ENCODE data around the gene TIGD2.
"Not testable (repeated sequence)": the region's sequence is repeated elsewhere in the genome, so short reads cannot be mapped to it uniquely, and the experiment has no call there.

The TIGD2 gene

DNA sequence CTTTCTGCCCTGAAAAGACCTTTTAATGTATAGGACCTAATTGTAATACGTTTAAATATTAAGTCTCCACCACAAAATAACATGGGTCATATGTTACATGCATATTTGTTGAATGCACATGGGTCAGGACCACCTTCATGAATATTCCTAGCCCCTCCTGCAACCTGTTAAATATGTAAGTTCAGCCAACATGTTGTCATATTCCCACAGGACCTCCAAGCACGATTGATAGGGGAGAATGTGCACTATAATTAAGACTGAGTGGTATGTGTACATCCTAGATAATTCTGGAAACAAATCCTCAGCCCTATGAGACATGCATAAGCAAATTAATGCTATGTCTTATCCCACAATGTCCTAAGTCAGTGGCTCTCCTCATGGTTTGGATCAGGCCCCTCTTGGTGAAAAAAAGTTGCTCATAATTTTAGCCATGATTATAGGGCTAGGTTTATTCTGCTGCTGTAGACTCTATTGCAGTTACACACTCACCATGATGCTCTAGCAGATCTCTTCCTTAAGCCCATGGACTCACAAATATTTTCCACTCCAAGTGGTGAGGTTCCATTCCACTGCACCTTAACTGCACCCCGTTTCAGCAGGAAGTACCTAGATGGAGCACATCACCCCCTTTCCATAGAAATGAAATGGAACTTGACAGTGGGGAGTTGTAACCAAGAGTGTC, 10.2 kb downstream of the TIGD2 start:
- no peaks in the 10 kb centered on the region for H3K9me3 ChIP-seq (ENCODE audit: control insufficient read depth, low read length)
- H3K4me3 ChIP-seq (ENCODE audit: low read length): no peak overlapping the region
- H3K4me1 ChIP-seq (ENCODE audit: control insufficient read depth, insufficient read depth, low read length): peaks cover 10% of the 10 kb centered on the region
- H3K36me3 ChIP-seq (ENCODE audit: control insufficient read depth, insufficient read depth, low read length): no peaks in the 10 kb centered on the region
- H3K27me3 ChIP-seq (ENCODE audit: control insufficient read depth, insufficient read depth, low read length): no peaks in the 10 kb centered on the region
- H3K9ac ChIP-seq (ENCODE audit: low read length): no peak overlapping the region

DNA sequence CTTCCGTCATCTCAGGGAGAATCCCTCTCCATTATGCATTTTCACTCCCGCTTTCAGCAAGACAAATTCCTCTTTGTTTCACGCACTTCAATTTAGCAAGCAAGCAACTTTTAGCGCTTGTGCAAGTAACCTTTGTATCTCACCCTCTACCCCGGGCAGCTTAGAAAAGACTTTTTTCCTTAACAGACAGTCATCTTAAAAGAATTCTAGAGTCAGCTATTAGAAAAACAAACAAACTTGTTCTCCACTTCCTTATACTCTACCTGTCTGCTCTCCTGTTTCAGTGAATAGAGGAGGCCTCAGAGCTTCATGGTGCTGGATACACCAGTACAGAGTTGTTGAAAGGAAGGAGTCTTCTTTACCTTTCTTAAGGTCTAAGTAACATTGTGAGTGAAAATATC, 12.1 kb downstream of the TIGD2 start:
- H3K36me3 ChIP-seq (ENCODE audit: control insufficient read depth, insufficient read depth, low read length): no peaks in the 10 kb centered on the region
- no peak overlapping the region for H3K4me3 ChIP-seq (ENCODE audit: low read length)
- no peaks in the 10 kb centered on the region for H3K27me3 ChIP-seq (ENCODE audit: control insufficient read depth, insufficient read depth, low read length)
- H3K9me3 ChIP-seq (ENCODE audit: control insufficient read depth, low read length): no peaks in the 10 kb centered on the region
- H3K9ac ChIP-seq (ENCODE audit: low read length): no peak overlapping the region
- peaks cover 10% of the 10 kb centered on the region for H3K4me1 ChIP-seq (ENCODE audit: control insufficient read depth, insufficient read depth, low read length)

DNA sequence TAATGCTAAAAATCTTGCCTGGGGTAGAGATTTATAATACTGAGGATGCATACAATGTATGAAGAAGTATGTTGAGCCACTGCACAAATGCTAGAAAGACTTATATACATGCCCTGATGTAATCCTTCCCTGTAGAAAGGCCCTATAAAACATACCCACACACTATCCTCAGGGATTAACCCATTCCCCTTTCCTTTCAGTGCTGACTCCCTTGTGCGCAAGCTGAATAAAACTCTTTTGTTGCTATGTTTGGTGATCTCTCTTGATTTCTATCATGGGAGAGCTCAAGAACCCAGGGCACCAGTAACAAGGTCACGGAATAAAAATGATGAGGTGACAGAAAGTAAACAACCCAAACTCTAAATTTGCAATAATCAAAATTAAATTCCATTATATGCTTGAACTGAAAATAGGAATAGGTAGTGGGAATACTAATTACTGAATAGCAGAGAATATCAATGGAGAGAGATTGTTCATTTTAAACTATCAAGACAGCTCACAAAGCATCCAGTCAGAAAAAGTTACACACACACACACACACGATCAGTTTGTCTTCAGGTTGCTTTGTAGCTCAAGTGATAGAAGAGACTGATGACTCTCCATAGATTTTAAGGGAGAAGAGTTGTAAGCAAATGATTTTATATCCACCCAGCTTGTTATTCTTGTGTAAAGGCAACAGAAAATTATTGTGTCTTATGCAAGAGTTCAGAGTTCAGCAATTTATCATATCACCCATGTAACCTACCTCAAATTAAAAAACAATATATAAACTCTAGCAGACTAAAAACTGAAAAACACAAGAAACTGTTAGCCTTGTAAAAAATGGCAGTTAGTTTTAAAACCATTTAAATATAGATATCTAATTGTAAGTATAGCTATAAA, 14.8 kb downstream of the TIGD2 start:
- Histone ChIP-seq H3K4me3 (ENCODE audit: low read length) (no peak overlapping the region), H3K9ac (ENCODE audit: low read length) (no peak overlapping the region), H3K9me3 (ENCODE audit: control insufficient read depth, low read length) (no peaks in the 10 kb centered on the region), H3K4me1 (ENCODE audit: control insufficient read depth, insufficient read depth, low read length) (peaks cover 10% of the 10 kb centered on the region), H3K36me3 (ENCODE audit: control insufficient read depth, insufficient read depth, low read length) (no peaks in the 10 kb centered on the region), H3K27me3 (ENCODE audit: control insufficient read depth, insufficient read depth, low read length) (no peaks in the 10 kb centered on the region)

DNA sequence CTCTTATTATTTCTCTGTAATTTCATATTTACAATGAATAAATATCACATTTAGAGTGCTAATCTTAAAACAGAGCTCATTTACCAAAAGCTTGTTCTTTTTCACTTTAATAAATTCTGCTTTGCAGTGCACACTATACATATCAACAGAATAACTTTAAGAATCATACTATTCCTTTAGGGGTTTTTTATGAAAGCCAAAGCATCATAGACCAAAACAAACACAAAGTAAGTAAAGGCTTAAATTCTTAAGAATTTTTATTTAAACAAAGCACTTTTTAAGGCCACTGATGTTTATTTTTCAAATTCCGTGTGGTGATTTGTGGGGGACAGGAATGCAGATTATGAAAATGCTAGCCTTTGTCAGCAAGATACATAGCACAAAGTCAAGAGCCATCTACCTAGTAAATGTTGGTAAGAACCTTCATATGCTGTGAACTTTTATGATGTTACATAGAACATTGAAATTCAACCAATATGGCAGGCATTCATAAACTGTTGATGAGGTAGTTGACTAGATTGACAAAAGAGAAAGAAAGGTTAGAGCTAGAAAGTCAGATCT, 17.8 kb downstream of the TIGD2 start:
- Histone ChIP-seq H3K36me3 (ENCODE audit: control insufficient read depth, insufficient read depth, low read length) (no peaks in the 10 kb centered on the region), H3K4me1 (ENCODE audit: control insufficient read depth, insufficient read depth, low read length) (no peaks in the 10 kb centered on the region), H3K9me3 (ENCODE audit: control insufficient read depth, low read length) (no peaks in the 10 kb centered on the region), H3K4me3 (ENCODE audit: low read length) (no peak overlapping the region), H3K27me3 (ENCODE audit: control insufficient read depth, insufficient read depth, low read length) (no peaks in the 10 kb centered on the region), H3K9ac (ENCODE audit: low read length) (no peak overlapping the region)

DNA sequence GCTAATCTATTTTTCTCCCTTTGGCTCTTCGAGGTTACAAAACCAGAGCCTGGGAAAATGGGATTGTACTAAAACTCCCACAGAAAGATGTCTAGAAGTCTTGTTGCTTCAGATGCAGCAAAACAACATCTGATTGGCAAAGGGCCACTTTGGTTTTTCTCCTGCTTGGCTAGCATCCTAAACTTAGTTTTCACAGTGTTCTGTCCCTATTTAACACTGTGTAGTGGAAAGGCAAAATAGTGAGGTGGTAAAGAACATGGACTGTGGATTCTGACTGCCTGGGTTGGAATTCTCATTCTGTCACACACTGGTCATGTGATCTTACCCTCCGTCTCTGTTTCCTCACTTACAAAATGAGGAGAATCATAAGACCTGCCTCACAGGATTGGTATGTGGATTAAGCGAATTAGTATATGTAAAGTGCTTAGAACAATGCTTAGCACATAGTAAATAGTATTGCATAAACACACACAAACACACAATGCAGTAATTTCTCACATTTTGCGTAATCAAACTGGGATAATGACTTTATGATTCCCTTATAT, 23.5 kb downstream of the TIGD2 start:
- Histone ChIP-seq H3K27me3 (ENCODE audit: control insufficient read depth, insufficient read depth, low read length) (no peaks in the 10 kb centered on the region), H3K4me1 (ENCODE audit: control insufficient read depth, insufficient read depth, low read length) (no peaks in the 10 kb centered on the region), H3K36me3 (ENCODE audit: control insufficient read depth, insufficient read depth, low read length) (no peaks in the 10 kb centered on the region), H3K4me3 (ENCODE audit: low read length) (no peak overlapping the region), H3K9me3 (ENCODE audit: control insufficient read depth, low read length) (no peaks in the 10 kb centered on the region), H3K9ac (ENCODE audit: low read length) (no peak overlapping the region)

DNA sequence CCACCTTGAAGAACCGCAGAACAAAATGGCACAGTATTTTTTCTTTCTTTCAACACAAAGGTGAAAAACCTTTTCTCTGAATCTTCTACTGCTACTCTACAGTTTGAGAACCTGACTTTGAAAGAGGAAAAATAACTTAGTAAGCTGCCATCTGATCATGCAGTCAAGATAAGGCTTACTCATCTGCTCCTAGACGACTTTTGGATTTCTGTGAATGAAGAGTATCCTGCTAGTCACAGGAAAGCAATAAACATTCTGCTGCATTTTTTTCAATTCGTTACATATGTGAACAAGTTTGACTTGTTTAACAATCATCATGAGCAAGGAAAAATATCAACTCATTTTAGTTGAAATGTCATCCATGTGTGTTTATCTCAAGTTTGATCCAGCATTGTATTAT, 25.2 kb downstream of the TIGD2 start:
- H3K27me3 ChIP-seq (ENCODE audit: control insufficient read depth, insufficient read depth, low read length): no peaks in the 10 kb centered on the region
- no peak overlapping the region for H3K4me3 ChIP-seq (ENCODE audit: low read length)
- H3K36me3 ChIP-seq (ENCODE audit: control insufficient read depth, insufficient read depth, low read length): no peaks in the 10 kb centered on the region
- no peaks in the 10 kb centered on the region for H3K4me1 ChIP-seq (ENCODE audit: control insufficient read depth, insufficient read depth, low read length)
- H3K9ac ChIP-seq (ENCODE audit: low read length): no peak overlapping the region
- H3K9me3 ChIP-seq (ENCODE audit: control insufficient read depth, low read length): no peaks in the 10 kb centered on the region

DNA sequence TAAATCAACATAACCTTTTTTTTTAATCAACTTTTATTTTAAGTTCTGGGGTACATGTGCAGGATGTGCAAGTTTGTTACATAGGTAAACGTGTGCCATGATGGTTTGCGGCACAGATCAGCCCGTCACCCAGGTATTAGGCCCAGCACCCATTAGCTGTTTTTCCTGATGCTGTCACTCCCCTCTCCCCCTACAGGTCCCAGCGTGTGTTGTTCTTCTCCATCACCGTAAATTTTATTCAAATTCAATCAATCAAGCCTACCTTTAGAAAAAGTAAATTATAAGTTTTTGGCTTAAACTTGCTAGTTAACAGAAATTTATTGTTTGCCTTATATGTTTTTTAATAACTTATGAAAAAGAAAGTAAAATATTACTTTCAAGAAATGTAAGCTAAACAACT, 25.9 kb downstream of the TIGD2 start:
- Histone ChIP-seq H3K9ac (ENCODE audit: low read length) (no peak overlapping the region), H3K9me3 (ENCODE audit: control insufficient read depth, low read length) (no peaks in the 10 kb centered on the region), H3K27me3 (ENCODE audit: control insufficient read depth, insufficient read depth, low read length) (no peaks in the 10 kb centered on the region), H3K4me3 (ENCODE audit: low read length) (no peak overlapping the region), H3K36me3 (ENCODE audit: control insufficient read depth, insufficient read depth, low read length) (no peaks in the 10 kb centered on the region), H3K4me1 (ENCODE audit: control insufficient read depth, insufficient read depth, low read length) (no peaks in the 10 kb centered on the region)

DNA sequence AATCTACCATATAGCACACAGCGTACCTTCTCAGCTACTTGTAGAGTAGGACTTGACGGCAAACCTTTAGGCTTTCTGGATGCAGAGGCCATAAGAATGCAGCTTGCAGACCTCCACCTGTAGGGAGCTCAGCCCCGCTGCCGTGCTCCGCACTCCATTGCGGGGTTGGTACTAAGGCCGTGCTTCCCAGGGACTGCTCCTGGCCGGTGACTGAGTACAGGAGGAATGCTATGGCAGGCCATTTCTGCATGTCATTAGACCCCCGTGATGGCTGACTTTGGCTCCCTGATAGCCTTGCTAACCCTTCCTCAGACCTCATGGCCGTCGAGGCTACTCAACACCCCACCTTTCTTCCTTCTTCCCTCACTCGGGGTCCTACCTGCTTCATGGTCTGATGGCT, 26.4 kb downstream of the TIGD2 start:
- Histone ChIP-seq H3K9ac (ENCODE audit: low read length) (no peak overlapping the region), H3K27me3 (ENCODE audit: control insufficient read depth, insufficient read depth, low read length) (no peaks in the 10 kb centered on the region), H3K9me3 (ENCODE audit: control insufficient read depth, low read length) (no peaks in the 10 kb centered on the region), H3K36me3 (ENCODE audit: control insufficient read depth, insufficient read depth, low read length) (no peaks in the 10 kb centered on the region), H3K4me1 (ENCODE audit: control insufficient read depth, insufficient read depth, low read length) (no peaks in the 10 kb centered on the region), H3K4me3 (ENCODE audit: low read length) (no peak overlapping the region)

DNA sequence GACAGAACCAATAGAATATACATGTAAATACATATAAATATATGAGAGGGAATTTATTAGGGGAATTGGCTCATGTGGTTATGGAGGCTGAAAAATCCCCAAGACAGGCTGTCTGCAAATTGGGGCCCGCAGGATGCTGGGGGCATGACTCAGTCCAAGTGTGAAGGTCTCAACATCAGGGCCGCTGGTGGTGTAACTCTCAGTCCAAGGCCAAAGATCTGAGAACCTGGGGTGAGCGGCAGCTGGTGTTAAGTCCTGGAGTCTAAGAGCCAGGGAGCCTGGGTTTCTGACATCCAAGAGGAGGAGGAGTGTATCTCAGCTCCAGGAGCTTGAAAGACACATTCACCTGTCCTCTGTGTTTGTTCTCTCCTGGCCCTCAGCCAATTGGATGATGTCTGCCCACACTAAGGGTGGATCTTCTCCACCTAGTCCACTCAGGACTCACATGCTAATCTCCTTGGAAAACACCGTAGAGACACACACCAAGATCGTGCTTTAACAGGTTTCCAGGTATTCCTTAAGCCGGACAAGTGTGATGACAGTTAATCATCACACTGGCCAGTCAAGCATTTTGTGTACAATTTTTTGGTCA, 28.9 kb downstream of the TIGD2 start:
- Histone ChIP-seq H3K4me1 (ENCODE audit: control insufficient read depth, insufficient read depth, low read length) (no peaks in the 10 kb centered on the region), H3K9ac (ENCODE audit: low read length) (no peak overlapping the region), H3K4me3 (ENCODE audit: low read length) (no peak overlapping the region), H3K9me3 (ENCODE audit: control insufficient read depth, low read length) (no peaks in the 10 kb centered on the region), H3K36me3 (ENCODE audit: control insufficient read depth, insufficient read depth, low read length) (no peaks in the 10 kb centered on the region), H3K27me3 (ENCODE audit: control insufficient read depth, insufficient read depth, low read length) (no peaks in the 10 kb centered on the region)

DNA sequence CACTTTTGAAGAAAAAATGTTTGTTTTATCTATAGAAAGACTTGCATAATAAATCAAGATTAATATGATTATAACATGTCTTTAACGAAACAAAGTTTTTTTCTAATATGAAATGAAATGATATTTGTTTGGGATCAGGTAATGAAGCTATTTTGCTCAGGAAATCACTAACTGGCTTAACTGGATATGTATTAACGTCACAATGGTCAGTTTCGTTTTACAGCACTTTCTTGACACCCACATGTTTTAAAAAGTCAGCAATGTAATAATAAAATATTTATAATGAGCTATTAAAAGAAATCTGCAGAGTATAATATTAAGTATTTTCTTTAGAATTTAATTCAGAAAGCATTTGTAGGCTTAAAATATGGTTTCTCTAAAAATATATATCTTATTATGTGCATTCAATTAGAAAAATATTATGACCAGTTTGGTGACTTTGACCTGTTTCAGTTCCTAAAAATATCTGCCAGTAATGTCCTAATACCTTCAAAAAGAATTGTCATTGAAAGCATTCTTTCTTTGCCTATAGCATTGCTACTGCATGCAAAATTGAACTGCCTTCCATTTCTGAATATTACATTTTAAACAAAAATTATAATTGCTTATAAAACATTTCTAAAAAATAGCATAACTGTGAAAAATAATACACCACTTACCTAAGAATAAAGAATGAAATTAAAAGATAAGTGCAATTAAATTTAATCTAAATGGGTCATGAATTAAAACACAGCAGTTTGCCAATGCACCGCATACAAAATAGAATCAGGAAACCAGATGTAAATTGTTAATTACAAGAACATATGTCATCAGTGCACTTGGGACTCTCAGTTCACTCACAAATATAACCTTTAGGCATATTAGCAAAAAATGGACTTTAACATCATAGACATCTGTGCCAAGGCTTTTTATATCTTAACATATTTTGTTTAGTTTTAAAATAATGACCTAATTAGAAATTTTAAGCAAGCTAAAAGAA, 31.6 kb downstream of the TIGD2 start:
- Histone ChIP-seq H3K4me1 (ENCODE audit: control insufficient read depth, insufficient read depth, low read length) (no peaks in the 10 kb centered on the region), H3K9me3 (ENCODE audit: control insufficient read depth, low read length) (no peaks in the 10 kb centered on the region), H3K9ac (ENCODE audit: low read length) (no peak overlapping the region), H3K36me3 (ENCODE audit: control insufficient read depth, insufficient read depth, low read length) (no peaks in the 10 kb centered on the region), H3K4me3 (ENCODE audit: low read length) (no peak overlapping the region), H3K27me3 (ENCODE audit: control insufficient read depth, insufficient read depth, low read length) (no peaks in the 10 kb centered on the region)

DNA sequence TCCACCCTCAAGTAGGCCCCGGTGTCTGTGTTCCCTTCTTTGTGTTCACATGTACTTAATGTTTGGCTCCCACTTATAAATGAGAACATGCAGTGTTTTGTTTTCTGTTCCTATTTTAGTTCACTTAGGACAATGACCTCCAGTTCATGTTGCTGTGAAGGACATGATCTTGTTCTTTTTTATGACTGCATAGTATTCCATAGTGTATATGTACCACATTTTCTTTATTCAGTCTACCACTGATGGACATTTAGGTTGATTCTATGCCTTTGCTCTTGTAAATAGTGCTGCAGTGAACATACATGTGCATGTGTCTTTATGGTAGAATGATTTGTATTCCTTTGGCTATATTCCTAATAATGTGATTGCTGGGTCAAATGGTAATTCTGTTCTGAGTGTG, 33.3 kb downstream of the TIGD2 start:
- H3K9ac ChIP-seq (ENCODE audit: low read length); H3K27me3 ChIP-seq (ENCODE audit: control insufficient read depth, insufficient read depth, low read length); H3K36me3 ChIP-seq (ENCODE audit: control insufficient read depth, insufficient read depth, low read length); H3K4me1 ChIP-seq (ENCODE audit: control insufficient read depth, insufficient read depth, low read length); H3K4me3 ChIP-seq (ENCODE audit: low read length); H3K9me3 ChIP-seq (ENCODE audit: control insufficient read depth, low read length): not testable (repeated sequence)
